Kidney tubule cell (primary cell): ENCODE measurements around the gene SLC9A8.
A peak's percentile ranks its signal among the peaks of the same experiment; 100 is the strongest.

Experiments used
- DNase-seq: peaks from one replicate; pipeline ENCODE4 v3.0.0-alpha.2; 2018; ENCODE audit warnings: low spot score

Gene SLC9A8

DNA sequence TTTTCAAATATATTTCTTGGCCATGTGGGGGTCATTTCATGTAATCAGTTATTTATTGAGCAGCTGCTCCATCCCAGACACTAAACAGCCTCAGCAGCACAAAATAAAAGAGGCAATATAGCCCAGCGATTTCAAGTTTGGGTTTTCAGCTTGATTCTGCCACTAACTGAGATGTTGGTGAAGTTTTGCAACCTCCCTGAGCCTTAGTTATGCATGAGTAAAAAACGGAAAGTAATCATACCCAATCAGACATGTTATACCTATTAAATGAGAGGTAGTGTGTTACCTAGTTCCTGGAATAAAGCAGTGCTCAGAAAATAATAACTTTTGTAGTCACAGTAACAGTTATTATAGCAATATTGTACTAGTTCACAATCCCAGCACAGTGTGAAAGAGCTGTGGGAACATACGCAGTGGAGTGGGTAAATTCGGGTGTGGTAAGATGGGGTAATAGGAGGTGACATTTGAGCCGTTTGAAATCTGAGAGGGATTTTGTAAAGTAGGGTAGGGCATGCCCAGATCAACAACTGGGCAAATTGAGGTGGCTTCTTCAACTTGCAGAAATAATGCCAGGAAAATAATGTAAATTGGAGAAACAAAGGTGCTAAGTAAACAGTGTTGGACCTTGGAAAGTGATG is 1.5 kb downstream of the SLC9A8 start:
- DNase-seq, result no peak

DNA sequence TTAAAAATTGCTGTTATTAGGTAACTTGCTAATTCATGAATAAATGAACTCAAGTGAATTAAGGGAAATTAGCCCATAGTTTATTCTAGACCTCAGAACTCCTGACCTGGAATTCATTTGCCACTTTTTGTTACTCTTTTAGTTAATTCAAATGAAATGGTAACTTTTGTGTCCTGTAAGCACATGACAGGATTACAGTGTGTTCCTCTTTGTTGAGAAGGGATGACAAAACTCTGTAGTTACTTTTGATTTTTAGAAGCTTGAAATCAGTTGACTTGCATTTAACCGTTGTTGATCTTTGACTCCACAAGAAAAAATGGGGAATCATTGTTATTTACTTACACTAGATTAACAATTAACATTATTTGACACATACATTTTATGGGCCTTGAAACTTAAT is 6.2 kb downstream of the SLC9A8 start:
- DNase-seq, result no peak

DNA sequence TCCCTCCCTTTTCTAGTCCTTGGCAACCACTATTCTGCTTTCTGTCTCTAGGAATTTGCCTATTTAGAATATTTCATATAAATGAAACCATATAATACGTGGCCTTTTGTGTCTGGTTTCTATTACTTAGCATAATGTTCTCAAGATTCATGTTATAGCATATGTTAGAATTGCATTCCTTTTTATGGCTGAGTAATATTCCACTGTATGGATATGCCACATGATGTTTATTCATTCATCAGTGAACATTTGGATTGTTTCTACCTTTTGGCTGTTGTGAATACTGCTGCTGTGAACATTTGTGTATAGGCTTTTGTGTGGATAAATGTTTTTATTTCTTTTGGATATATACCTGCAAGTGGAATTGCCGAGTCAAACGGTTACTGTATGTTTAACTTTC is 7.1 kb downstream of the SLC9A8 start:
- DNase-seq, result no peak

DNA sequence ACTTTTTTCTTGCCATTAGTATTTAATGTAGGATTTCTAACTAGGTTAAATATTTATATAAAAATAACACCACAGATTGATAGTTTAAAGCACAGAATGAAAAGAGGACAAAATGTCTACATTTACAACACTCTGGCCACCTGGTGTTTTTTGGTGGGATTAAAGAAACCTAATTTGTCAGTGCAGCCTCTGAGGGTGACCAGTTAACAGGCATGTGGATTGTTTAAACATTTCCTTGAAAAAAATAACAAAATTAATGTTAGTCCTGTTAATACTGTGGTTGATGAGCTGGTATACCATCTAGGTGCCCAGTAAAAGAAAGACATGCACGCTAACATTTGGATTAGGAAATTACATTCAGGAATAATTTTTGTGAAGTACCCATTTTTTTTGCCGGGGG is 8.8 kb downstream of the SLC9A8 start:
- no peak for DNase-seq

DNA sequence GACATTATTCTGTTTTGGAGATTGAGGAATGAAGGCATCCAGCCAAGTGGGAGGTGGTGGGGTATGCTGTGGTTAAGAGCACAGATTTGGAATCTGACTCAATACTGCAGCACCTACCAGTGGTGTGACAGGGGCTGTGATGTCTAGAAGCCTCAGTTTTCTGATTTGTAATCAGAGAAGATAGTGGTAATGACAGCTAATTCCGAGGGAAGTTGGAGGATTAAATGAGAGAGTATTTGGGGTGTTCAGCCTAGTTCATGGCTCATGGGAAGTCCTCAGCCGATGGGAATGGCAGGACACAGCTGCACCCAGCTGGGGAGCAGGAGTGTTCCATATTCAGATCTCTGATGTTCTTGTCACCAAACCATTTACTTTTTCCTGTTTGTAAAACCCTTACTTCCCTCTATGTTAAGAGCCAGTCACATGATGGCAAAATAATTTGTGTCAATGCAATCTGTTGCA is 9.3 kb downstream of the SLC9A8 start:
- DNase-seq, result peak; percentile 63

DNA sequence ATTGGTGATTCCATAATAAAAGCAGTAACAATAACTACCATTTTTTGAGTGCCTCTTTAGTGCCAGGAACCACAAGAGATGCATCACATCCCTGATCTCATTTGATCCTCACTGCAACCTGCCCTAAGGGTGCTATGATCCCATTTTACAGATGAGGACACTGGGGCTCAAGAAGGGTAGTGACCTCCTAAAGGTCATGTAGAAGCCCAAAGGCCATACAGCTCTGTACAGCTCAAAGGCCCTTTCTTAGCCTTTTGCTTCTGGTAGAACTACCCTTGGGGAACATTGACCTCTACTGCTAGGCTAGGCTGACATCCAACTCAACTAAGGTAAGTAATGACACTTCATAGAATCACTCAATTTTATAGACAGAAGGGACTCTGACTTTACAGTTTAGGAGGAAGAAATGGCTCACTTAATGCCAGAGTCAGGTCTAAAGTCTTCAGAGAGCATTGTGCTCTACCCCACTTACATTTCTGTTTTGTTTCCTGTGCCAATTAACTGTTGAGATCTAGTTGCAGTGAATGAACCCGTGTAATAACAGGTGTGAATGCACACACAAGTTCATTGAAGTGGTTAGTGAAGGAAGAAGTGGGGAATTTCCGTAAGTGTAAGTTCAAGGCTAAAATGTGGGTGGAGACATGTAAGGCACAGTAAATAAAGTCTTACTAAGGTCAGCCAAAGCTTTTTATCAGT is 10.7 kb downstream of the SLC9A8 start:
- no peak for DNase-seq

DNA sequence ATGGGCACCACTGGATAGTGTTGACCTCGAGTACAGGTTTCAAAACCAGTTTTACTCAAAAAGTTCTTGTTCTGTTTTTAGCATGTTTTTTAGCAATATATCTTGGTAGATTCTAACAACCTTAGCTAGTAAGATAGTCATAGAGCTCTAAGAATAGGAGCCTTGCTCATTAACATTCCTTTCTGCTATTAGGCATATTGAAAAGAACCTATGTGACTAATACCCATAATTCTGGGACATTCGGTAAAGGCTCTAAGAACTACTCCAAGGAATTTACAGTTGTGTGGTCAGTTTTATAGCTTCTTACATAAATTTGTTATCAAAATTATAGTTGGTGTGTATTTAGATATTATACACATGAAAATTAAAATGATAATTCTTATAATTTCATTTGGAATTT is 11.6 kb downstream of the SLC9A8 start:
- DNase-seq, result no peak

DNA sequence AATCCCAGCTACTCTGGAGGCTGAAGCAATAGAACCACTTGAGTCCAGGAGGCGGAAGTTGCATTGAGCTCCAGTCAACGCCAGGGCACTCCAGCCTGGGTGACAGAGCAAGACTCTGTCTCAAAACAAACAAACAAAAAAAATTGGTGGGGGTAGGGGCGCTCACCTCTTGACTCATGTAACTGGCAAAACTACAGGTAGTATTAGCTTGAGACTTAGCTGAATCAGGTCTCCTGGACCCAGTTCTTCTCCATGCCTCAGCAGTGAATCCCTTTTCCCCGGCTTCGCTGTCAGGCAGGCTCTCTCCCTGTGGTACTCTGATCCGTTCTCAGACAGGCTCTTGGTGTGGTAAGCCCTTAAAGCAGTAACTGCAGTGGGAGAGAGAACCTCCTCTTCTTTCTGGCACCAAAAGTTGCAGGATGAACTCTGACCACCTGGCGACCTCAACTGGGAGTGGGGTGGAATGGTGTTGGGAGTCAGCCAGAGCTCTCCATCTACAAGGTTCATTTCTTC is 12.9 kb downstream of the SLC9A8 start:
- DNase-seq, result no peak

DNA sequence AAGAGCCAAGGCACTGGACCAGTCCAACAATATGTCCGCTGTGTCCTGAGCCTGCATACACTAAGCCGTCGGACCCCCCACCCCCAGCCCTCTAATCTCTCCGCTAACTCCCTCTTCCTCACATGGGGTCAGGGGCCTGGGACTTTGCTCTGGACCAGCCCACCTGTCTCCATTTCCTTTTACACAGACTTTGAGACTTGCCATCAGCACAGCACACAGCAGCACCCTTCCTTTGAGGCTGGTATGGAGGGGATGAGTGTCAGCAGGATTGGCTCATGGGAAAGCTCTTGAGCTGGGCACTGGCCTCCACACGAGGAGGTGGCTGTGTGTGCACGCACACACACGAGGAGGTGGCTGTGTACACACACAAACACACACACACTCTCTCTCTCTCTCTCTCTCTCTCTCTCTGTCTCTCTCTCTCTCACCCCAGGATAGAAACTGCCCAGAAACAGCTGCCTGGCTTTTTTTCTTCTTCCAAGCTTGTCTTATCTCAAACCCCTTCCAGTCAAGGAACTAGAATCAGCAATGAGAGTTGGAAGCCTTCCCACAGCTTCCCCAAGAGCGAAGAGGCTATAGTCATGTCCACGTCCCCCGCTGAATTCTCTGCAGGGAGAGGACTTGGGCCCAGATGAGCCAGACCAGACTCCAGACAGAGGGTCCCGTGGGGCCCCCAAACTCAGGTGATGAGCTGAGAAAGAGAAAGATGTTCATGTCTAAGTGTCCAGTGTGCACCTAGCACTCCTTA is 18.6 kb downstream of the SLC9A8 start:
- DNase-seq, result no peak

DNA sequence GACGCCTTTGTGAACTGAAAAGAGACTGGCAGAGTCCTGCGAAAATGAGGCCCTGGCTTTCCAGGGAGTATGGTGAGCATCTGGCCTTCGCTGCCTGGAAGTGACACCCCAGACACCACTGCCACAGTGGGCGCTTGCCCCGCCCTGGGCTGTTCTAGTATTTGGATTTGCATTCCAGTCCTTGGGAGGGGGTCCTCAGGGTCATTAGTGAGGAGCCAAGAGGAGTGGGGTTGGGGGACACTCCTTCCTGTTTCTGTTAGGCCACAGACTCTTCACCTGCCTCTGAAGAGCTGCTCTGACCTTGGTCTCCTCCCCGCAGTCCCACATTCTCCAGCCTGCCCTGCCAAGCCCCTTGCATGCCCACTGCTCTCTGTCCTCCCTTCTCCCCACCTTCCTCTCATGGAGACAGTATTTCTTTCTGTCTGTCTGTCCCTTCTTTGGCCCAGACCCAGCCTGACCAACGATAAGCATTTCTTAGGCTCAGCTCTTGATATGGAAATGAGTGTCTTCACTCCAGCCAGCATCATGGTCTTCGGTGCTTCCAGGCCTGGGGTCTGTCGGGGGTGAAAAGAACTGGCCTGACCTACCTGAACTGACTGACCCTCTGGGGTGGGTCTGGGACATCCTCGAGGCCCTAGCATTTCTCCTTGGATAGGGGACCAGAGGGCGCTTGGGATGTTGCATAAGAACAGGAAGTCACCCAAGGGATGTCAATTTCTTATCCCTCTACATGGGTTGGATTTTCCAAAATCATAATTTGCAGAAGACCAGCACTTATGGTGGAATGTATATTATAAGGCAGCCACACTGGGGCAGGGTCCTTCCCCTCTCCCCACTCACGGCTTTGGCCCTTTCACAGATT is 19.4 kb downstream of the SLC9A8 start:
- DNase-seq, result no peak

DNA sequence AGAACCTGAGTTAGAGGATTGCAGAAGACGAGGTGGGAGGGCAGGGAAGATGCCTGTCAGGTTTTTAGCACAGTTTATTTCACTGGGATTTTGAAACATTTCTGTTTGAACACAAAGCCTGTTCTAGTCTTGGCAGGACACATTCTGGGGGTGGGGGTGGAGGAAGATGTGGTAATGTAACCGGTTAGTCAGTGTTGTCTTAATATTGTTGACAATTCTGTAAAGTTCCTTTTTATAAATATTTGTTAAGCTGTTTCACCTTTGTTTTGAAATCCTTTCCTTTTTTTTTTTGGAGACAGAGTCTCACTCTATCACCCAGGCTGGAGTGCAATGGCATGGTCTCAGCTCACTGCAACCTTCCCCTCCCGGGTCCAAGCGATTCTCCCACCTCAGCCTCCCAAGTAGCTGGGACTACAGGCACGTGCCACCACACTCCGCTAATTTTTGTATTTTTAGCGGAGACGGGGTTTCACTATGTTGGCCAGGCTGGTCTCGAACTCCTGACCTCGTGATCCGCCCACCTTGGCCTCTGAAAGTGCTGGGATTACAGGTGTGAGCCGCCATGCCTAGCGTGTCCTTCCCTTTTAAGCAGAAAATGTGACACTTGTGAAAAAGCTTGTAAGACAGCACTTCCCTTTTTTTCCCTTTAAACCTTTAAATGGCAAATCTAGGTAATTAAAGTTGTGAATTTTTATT is 20.2 kb downstream of the SLC9A8 start:
- DNase-seq, result no peak

DNA sequence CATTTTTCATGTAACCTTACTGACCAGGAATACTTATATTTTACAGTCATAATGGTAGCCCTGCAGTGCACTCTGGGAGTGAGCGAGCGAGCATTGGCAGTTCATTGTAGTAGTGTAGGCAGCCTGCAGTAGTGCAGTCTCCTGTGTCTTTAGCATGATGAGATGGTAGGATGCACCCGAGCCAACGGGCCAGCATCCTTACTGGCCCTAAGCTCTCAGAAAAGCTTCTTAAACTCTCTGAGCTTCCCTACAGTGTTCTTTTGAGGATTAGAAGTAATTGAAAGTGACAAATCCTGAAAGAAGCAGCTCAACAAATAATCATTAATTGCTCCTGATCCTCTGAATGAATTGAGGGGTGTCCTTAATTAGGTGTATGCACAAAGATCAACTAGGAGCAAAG is 20.9 kb downstream of the SLC9A8 start:
- no peak for DNase-seq

DNA sequence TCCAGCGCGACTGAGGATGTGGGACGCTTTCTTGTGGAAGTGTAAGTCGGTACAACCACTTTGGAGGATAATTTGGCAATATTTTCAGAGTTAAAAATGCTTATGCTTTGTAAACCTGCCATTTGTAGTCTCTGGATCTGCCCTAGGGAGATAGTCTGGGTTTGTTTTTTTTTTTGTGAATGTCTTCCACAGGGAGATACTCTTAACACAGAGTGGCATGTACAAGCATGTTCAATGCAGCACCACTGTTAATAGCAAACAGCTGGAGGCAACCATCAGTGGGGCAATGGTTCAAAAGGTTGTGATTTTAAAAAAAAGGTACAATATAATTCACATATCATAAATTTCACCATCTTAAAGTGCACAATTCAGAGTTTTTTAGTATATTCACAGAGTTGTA is 22.4 kb downstream of the SLC9A8 start:
- no peak for DNase-seq

DNA sequence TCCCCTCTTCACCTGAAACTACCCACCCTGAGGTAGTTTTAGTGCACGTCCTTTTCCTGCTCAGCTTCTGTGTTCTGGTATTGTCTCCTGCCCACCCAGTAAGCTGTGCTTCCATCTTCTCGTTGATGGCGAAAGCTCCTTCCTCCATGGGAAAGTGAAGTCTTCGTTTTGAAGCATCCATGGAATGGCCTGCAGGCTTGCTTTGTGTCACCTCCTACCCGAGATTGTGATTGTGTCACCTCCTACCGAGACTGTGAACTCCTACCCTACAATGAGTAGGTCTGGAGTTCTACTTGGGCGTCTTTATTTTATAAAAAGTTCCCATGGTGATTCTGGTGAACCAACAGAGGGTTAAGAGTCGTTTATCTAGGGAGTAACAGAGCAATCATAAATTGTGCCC is 25.9 kb downstream of the SLC9A8 start:
- DNase-seq, result no peak

DNA sequence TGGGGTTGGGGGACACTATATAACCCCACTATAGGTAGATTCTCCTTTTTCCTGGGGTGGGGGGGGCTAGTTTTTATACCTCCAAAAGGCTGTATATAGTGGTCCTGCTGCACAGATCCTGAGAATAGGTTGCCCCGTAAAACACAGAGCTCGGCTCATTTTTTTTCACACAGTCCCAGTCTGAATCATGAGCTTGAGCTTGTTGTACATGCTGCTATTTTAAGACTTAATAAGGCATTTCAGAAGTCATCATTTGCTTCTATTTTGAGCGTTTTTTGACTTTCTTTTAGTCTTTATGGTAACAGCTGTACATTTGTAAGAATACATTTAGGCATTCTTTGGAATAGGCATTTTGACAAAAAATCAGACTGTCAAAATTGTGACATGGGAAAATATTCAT is 30.5 kb downstream of the SLC9A8 start:
- DNase-seq, result no peak

DNA sequence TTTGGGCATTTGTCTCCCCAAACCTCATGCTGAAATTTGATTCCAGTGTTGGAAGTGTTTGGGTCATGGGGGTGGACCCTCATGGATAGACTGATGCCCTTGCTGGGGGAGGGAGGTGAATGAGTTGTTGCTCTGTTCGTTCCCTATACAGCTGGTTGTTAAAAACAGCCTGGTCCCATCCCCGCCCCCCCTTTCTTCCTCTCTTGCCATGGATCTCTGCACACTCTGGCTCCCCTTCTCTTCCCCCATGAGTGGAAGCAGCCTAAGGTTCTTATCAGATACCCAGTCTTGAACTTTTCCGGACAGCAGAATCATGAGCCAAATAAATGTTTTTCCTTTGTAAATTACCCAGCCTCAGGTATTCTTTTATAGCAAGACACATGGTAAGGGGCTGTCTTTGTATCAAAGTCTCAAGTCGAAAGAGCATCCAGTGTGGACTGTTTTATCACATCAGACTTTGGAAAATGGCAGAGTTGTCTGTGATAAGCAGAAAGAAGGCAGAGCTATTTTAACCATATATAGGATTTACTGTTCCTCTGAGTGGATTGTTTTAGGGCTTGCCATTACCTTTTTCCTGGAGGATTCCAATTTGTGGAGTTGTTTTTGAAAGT is 31.2 kb downstream of the SLC9A8 start:
- DNase-seq, result no peak

DNA sequence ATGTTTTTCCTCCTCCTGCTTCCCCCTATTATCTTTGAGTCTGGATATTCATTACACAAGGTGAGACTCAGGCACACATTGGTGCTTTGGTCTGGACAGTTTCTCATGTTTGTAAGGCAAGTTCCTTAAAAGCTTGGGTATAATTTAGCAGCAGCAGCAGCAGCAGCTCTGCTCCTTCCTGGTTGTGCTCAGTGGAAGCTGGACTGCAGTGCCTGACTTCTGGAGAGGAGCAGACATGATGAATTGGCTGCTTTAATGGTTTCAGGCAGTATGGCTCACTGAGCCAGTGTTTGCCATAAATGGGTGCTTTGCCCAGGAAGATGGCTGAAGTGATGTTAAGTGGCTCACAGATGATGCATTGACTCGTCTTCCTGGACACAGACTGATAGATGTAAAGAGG is 32.4 kb downstream of the SLC9A8 start:
- no peak for DNase-seq

DNA sequence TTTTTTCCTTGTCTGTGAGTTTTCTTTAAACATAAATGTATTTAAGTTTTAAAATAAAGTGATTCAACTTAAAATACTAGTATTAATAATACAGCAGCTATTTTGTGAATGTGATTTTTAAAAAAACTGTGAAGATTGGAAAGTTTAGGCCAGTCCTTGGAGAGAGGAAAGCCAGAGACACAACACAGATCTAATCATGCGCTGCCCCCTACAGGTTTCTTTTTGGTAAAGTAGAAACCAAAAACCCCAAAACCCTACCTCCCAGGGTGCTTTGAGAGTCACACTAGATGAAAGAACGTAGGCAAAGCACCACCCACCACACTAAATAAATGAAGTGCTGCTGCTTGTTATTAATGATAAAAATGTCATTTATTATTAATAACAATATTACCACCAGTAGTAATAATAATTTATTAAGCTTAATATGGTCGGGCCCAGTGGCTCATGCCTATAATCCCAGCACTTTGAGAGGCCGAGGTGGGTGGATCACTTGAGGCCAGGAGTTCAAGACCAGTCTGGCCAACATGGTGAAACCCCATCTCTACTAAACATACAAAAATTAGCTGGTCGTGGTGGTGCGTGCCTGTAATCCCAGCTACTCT is 33.7 kb downstream of the SLC9A8 start:
- DNase-seq, result peak; percentile 61

DNA sequence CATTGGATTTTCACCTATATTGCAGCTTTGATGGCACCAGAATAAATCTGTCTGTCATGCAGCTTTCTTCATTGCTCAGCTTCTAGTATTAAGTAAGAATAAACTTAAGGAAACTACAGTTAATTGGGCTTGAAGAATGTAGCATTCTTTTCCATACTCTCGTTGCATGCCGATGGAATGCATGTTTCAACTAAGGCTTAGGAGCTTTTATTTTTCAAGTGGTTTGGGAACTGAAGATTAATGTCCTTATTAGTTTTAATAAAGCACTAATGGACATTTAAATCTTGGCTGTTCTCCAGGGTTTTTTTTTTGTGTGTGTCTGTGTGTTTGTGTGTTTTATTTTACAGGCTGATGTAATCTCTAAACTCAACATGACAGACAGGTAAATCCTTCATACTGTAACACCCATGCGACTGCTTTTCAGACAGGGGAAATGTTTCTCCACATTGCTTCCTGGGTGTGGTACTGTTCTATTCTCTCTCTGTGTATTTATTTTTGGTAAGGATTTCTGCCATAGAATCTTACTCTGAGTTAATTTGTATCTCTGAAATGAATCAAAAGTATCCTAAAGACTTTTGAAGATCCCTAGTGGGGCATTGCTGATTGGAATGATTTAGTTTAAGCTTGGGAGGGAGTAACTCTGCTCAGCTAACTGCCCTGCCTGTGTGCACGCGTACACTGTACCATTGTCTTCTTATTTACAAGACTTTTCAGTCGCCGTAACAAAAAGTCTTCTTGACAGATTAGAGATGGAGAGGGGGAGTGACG is 38.0 kb downstream of the SLC9A8 start:
- DNase-seq, result no peak

DNA sequence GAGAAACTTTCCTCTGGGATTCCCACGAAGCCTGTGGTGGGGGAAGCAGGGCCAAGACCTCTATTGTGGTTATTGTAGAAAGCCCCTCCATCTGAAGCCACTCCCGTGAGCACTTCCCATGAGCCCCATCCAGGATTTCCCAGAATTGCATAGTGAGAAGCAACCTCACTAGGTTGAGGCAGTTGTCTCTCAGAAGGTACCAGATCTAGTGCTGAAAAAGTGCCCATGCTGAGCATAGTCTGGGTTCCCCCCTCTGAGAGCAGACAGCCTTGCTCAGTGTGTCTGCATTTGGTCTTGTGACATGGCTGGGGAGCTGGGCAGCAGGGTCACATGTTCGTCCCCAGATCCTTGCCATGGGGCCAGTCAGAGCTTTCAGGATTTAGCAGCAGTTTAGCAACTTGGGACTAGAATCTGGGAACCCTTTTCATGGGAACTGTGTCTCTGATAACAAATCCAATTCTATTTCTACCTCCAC is 38.6 kb downstream of the SLC9A8 start:
- DNase-seq, result no peak
